Stimulated activated naive CD4-positive, alpha-beta T cell treated with Interleukin-2 at 50 U/mL for 16 hours (primary cell): ENCODE measurements around the gene CDH6.
"Not testable (repeated sequence)": the region's sequence is repeated elsewhere in the genome, so short reads cannot be mapped to it uniquely, and the experiment has no call there.

Experiments
- DNase-seq: peaks from one replicate; lab custom pipeline; 2025; lab: John Stamatoyannopoulos, UW

Gene CDH6

DNA sequence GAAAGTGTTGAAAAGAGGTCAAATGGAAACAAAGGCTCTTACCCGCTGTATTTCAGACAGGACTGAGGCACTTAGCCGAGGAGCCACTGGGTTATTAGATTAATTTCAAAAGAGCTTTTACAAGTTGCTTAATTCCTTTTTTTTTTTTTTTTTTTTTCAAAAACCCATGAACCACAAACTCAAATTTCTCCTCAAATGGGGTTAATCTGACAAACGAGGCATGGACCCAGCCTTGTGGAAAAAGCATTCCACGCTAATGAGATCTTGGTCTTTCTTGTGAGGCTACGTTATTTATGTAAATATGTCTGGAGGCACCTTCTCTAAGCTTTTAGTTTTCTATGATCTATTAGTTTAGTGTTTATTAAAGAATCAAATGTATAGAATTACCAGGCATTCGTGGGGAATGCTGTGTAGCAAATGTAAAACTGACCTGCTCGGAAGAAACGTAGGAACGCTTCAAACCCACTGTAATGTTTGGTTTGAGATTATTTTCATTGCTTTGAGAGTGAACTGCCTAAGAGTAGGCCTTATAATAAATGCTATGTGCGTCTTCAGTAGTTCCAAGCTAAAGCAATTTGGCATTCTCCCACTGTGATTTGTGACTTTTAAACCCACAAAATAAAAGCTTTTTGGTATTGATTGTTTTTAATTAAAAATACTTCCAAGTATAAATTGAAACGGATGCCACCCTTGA is 134.7 kb downstream of the CDH6 start:
- DNase-seq: no peak

DNA sequence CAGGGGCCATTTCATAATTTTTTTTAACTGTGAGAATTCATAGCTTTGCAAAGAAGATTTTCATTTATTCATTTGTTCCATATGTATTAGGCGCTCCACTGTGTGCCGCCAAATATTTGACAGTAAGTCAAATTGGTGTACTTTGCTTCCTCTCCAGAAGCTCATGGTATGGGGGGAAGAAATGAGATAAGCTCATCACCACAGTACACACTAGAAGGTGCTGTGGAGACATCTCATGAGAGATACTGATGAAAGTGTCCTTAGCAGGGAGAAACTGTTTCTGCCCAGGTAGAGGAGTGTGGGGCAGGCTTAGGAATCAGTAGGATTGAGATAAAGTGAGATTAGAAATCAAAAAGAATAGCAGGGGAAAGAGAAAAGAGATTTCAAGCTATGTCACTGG is 136.2 kb downstream of the CDH6 start:
- no peak for DNase-seq

- no peak for DNase-seq
Observed at GRCh38 chr5:31332160-31332559, 138.7 kb downstream of the CDH6 start.

- DNase-seq: no peak
Observed at GRCh38 chr5:31333475-31333874, 140.0 kb downstream of the CDH6 start.

- no peak for DNase-seq
Observed at GRCh38 chr5:31334061-31334860, 140.8 kb downstream of the CDH6 start.

DNA sequence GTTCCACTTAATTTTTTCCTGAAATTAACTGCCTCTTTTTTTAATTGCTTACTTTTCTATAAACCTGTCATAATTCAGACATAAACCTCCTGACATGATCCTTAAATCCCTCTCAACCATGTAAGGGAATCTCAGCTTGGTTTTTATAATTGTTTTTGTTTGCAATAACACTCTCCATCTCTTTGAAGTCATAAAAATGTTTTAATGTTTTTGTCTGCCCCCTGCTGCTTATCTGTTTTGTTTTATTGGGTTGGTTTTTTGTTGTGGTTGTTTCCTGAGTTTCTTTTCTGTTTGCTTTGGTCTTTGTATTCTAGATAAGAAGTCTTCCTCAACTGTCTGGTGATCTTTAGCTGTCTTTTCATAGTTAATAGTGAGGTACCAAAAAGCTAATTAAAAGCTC is 142.0 kb downstream of the CDH6 start:
- no peak for DNase-seq

DNA sequence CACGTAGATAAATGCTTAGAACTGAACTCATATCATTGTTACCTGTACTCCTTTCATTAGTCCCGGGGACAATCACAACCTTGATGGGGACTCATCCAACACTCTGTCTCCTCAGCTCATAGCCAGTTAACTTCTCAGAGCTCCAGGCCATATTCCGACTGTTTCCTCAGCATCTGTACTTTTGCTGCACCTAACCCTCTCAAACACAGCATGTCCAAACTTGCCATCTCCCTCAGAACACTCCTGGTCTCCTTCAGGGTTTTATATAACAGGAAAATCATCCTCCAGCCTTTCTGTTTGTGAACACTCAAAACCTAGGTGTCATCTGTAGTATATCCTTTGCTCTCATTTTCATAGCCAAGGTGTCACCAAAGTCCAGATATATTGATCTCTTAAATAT is 150.5 kb downstream of the CDH6 start:
- no peak for DNase-seq

- no peak for DNase-seq
Observed at GRCh38 chr5:31346896-31347551, 153.5 kb downstream of the CDH6 start.

- DNase-seq: no peak
Observed at GRCh38 chr5:31347552-31347905, 154.0 kb downstream of the CDH6 start.

DNA sequence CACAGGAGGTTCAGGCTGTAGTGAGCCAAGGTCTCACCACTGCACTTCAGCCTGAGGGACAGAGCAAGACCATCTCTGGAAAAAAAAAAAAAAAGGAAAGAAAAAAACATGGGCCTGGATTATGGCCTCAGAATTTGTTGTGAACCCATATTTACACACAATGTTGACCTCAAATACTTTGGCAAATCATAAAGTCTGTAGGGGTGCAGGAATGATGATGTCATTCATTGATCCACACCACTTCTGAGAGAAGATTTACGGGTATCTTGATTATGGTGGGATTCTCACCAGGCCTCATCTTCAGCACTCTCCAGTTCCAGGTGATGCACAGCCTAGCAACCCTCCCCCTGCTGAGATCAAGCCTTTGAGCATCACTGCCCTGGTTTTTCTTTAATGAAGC is 156.9 kb downstream of the CDH6 start:
- no peak for DNase-seq

- DNase-seq: no peak
Observed at GRCh38 chr5:31355337-31355736, 161.9 kb downstream of the CDH6 start.

DNA sequence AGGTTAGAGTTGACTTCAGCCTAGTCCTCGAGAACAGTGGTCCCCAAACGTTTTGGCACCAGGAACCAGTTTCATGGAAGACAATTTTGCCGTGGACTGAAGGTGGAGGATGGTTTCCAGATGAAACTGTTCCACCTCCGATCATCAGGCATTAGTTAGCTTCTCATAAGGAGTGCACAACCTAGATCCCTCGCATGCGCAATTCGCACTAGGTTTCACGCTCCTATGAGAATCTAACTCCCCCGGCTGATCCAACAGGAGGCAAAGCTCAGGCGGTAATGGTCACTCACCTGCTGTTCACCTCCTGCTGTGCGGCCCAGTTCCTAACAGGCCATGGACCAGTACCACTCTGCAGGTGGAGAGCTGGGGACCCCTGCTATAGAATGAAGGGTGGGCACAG is 163.6 kb downstream of the CDH6 start:
- no peak for DNase-seq

DNA sequence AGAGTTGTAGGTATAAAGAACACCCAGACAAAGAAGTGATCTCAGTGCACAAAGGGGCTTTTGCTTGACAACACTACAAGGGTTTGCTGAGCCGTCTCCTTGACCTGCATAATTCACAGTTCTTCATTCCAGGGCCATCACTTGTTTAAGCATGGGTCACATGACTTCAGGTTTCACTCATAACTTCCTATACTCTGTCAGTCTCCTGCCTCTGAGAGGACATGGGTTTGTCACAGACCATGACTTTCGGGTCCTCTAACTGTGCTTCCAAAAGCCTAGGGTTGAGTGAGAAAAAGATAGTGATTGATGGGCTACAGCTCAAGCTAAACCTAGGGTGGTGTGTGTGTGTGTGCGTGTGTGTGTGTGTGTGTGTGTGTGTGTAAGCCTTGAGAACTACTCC is 166.4 kb downstream of the CDH6 start:
- no peak for DNase-seq

- no peak for DNase-seq
Observed at GRCh38 chr5:31361234-31361633, 167.7 kb downstream of the CDH6 start.

- DNase-seq: not testable (repeated sequence)
Observed at GRCh38 chr5:31361704-31362528, 168.4 kb downstream of the CDH6 start.

- DNase-seq: no peak
Observed at GRCh38 chr5:31362529-31362900, 169.0 kb downstream of the CDH6 start.

GRCh38 chr5:31362931-31363568 is 169.6 kb downstream of the CDH6 start:
- no peak for DNase-seq

DNA sequence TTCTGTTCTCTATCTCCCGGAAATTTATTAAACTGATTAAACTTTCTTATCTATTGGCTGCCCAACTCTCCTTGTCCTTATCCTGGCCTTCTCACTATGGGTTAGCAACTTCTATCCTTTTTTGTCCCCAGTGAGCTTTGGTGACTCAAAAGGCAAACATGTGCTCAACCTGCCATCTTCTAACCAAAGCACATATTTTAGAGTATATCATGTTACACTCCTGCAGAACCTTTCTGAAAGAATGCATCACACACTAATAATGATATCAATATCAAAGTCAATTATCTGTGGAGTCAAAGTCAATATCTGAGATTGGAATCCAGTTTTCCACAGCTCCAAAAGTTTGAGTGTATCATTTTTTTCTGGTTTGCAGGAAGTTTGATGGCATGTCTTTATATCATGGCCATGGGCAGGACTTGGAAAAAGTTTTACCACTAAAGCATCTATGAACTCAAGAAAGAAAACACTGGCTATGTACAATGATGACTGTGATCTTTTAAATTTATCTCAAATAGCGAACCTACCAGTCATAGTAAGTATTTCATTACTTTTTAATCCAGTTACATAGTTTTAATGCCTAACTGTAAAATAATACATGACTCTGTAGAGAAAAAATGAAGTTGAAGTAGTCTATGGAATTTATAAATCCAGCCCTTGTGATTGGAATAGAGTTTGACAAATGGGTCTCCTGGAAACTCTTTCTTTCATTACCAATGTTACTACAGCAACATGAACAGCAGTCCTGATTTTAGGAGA is 171.6 kb downstream of the CDH6 start:
- no peak for DNase-seq

DNA sequence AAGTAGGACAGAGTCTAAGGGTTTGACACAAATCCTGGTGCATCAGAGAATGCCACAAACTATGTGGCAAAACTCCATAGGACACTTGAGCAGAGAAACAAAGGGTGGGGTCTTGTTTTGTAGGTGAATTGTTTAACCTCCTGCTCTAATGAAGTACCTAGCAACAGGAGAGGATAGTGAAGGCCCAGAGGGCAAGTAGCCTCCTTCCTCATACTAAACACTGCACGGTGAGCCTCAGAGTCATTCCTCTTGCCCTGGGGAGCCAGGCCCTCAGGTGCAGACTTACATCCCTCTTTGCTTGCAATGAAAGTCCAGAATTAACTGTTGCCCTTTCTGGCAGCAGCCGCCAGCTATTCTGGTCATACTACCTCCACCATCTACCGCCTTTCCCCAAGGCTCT is 172.3 kb downstream of the CDH6 start:
- DNase-seq: no peak

- no peak for DNase-seq
Observed at GRCh38 chr5:31366941-31367340, 173.5 kb downstream of the CDH6 start.

- no peak for DNase-seq
Observed at GRCh38 chr5:31372124-31372523, 178.6 kb downstream of the CDH6 start.
